Spleen (tissue), 11 donors: ENCODE results near the gene TIPARP. TPM values are rescaled to one million over a fixed set of nuclear protein-coding genes. Genes with fewer than 3 reads are reported as not detected.

Source experiments
- DNase-seq: peaks from one replicate; pipeline ENCODE4 v3.0.0-alpha.2; 2020
- H3K27ac ChIP-seq, 8 donors: fragments of 200-600 bp; sonication (generic) in 7 of 8; 1 replicate in 4 of 8; 2 replicates in 4 of 8; pipeline versions ENCODE4 v1.5.0 to v1.8.0; 2016 to 2021; ENCODE audit warnings: inconsistent platforms in 4 of 8, mild to moderate bottlenecking in 4 of 8, moderate library complexity in 1 of 8
- H3K27me3 ChIP-seq, 7 donors: fragments of 200-600 bp; sonication (generic) in 6 of 7; replicated peaks in 1 of 7; 1 replicate in 4 of 7; 2 replicates in 3 of 7; pipeline versions ENCODE4 v1.5.0 to v1.8.0; 2016 to 2021; ENCODE audit warnings: inconsistent platforms in 3 of 7, mild to moderate bottlenecking in 1 of 7
- H3K36me3 ChIP-seq, 6 donors: fragments of 200-600 bp; sonication (generic) in 5 of 6; 1 replicate in 4 of 6; 2 replicates in 2 of 6; pipeline versions ENCODE4 v1.5.0 to v1.8.0; 2016 to 2021; ENCODE audit warnings: inconsistent platforms in 2 of 6
- H3K4me1 ChIP-seq, 6 donors: fragments of 200-600 bp; sonication (generic) in 5 of 6; 1 replicate in 3 of 6; 2 replicates in 3 of 6; pipeline versions ENCODE4 v1.5.0 to v1.8.0; 2016 to 2021; ENCODE audit warnings: inconsistent platforms in 3 of 6
- H3K4me3 ChIP-seq, 8 donors: fragments of 200-600 bp; sonication (generic) in 7 of 8; 1 replicate in 4 of 8; 2 replicates in 4 of 8; pipeline versions ENCODE4 v1.5.0 to v1.8.0; 2016 to 2021; ENCODE audit warnings: inconsistent platforms in 4 of 8, mild to moderate bottlenecking in 4 of 8, moderate library complexity in 2 of 8
- H3K9me3 ChIP-seq, 8 donors: fragments of 200-600 bp; sonication (generic) in 7 of 8; 1 replicate in 4 of 8; 2 replicates in 4 of 8; pipeline versions ENCODE4 v1.5.0 to v1.8.0; 2016 to 2021; ENCODE audit warnings: inconsistent platforms in 4 of 8
- CTCF ChIP-seq, 11 experiments: fragments of 200-600 bp in 7 of 11; fragments of 450-650 bp in 4 of 11; sonication (generic) in 4 of 11; IDR thresholded peaks in 8 of 11; conservative IDR thresholded peaks in 3 of 11; 1 replicate in 7 of 11; 2 replicates in 4 of 11; pipeline versions ENCODE4 v1.4.0 to v1.8.0; 2016 to 2021; ENCODE audit warnings: antibody characterized with exemption in 11 of 11, inconsistent platforms in 4 of 11, mild to moderate bottlenecking in 1 of 11
- POLR2A ChIP-seq, 3 donors: fragments of 450-650 bp; IDR thresholded peaks; one replicate each; pipeline ENCODE4 v1.5.1; 2017; ENCODE audit warnings: antibody characterized with exemption in 3 of 3, mild to moderate bottlenecking in 1 of 3
- POLR2AphosphoS5 ChIP-seq, 3 donors: sonication (generic); formaldehyde crosslinking; IDR thresholded peaks; one replicate each; pipeline ENCODE4 v1.5.1; 2017; ENCODE audit warnings: antibody characterized with exemption in 3 of 3
- WGBS, 5 donors: extraction: QIAGEN DNeasy Blood & Tissue Kit in 3 of 5; methylation state at CpG; one replicate each; pipeline versions ENCODE4 v1.1.5 to v1.1.7; 2013 to 2018; 5-methylcytosine and 5-hydroxymethylcytosine counted together
- intact Hi-C: fragments of 100-400 bp; cut with DNase I; formaldehyde crosslinking; loops from one replicate; pipeline ENCODE4 v1.15.0; 2023; ENCODE audit warnings: low total_unique reads
- polyA plus RNA-seq, 3 donors: library from polyadenylated mRNA; stranded (reverse); fragments of 200-250 nt; gene quantifications; one replicate each; pipeline ENCODE4 v1.2.1, GENCODE V29; 2013
- total RNA-seq, 7 donors: library from RNA; depleted of rRNA in 3 of 7; stranded (reverse); fragments of >200 nt in 3 of 7; fragmentation: NEBNext Ultra II Directional in 4 of 7; extraction: Animal tissue kit (Norgen Biotek cat#: 25700) in 4 of 7; gene quantifications; one replicate each; pipeline versions ENCODE4 v1.1.0 to v1.2.1, GENCODE V29; 2016 to 2021
- donor health status: healthy with polysubstance abuse.
- donor health status: DM: no; HTN: no; CAD: no; lungs with moderate emphysema.
- donor health status: DM: no; HTN: no; CAD: no.
- donor health status: Bipolar disorder and iron deficiency.
- donor health status: healthy.
- donor health status: DM: no; HTN: no; CAD: no.
- donor health status: DM: yes; HTN: yes; CAD: no.

Gene TIPARP
- total and polyA plus RNA-seq, 10 donors = 4.5 to 39.8 (median 25.1) TPM

DNA sequence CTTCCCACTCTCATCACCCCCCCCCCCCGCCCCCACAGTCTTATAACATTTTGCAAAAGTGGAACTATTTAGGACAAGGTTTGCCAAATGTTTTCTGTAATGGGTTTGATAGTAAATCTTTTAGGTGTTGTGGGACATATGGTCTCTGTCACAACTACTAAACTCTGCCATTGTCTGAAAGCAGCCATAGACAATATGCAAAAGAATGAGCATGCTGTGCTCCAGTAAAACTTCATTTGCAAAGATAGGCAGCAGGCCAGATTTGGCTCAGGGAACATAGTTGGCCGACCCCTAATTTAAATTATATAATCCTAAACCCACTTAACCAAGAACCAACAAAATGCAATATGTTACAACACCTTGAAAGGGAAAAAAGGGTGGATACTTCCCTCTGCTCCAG, 46.4 kb downstream of the TIPARP start:
- no peak for DNase-seq
- no peak for TF ChIP-seq POLR2AphosphoS5 (IDR thresholded peaks at IDR 0.05)
- TF ChIP-seq POLR2A (IDR thresholded peaks at IDR 0.05) = no peak
- TF ChIP-seq CTCF (IDR thresholded peaks at IDR 0.05 in 8 of 11, conservative IDR thresholded peaks at IDR 0.05 in 3 of 11) = no peak
- WGBS, 5 donors = 52 to 72% (median 63%) methylated on average over 2 of the region's 2 CpGs

DNA sequence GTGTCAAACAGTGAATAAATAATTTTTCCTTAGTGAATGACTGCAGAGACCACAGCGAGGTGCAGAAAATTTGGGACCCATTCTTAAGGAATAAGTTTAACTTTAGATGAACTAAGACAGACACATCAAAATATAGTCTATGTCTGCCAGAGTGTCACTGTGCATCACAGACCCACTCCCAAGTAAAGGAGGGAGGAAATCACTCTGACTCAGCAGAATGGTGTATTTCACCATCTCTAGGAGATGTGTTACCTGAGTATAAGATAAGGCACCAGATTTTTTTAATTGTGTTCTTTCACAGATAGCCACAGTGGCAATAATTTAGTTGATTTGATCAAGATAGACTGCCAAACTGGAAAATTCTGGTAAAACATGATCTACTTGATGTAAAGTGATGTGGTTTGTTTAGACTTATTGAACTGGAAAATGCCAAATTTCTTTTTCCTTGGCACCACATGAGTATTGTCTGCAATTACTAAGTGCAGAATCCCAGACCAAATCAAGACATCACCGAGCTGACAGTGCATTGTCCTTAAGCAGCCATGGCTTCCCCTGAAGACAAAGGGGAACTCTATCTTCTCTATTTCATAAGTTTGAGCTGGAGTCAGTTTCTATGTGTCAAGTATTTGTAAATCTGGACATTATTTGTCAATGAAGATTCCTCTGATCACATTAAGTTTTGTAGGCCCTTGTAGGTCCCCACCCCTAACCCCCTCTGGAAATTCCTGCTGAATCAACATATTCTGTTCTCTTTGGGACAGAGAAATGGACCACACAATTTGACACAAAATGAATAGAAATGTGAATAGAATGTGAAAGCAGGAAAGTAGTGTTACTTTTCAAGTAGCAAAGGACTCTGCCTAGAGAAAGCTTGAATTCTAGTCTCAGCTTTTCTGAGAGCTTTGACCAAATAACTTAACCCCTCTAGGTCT, 47.6 kb downstream of the TIPARP start:
- TF ChIP-seq CTCF (IDR thresholded peaks at IDR 0.05 in 8 of 11, conservative IDR thresholded peaks at IDR 0.05 in 3 of 11) (no peak), POLR2AphosphoS5 (IDR thresholded peaks at IDR 0.05) (no peak), POLR2A (IDR thresholded peaks at IDR 0.05) (no peak)
- H3K4me1 ChIP-seq = no peaks in the 10 kb centered on the region
- no peak for DNase-seq
- intact Hi-C loops = no loop called here
- no peaks in the 10 kb centered on the region for H3K9me3 ChIP-seq
- H3K27me3 ChIP-seq = no peaks in the 10 kb centered on the region
- H3K27ac ChIP-seq = no peak overlapping the region
- H3K4me3 ChIP-seq = no peak overlapping the region
- WGBS, 5 donors = 81 to 92% (median 87%) methylated on average over 2 of the region's 2 CpGs
- H3K36me3 ChIP-seq = no peaks in the 10 kb centered on the region

More for the DNA sequence above, 46.4 kb downstream of the TIPARP start:
- no peaks in the 10 kb centered on the region for H3K27me3 ChIP-seq
- no peaks in the 10 kb centered on the region for H3K9me3 ChIP-seq
- H3K4me1 ChIP-seq = no peaks in the 10 kb centered on the region
- intact Hi-C loops = no loop called here
- no peak overlapping the region for H3K27ac ChIP-seq
- peaks cover 0 to 2% (median 0%) of the 10 kb centered on the region in 6 donors for H3K36me3 ChIP-seq
- H3K4me3 ChIP-seq = no peak overlapping the region

GRCh38 chr3:156723182-156723619, 48.8 kb downstream of the TIPARP start:
- Histone ChIP-seq H3K27me3 (no peaks in the 10 kb centered on the region), H3K4me1 (no peaks in the 10 kb centered on the region), H3K9me3 (no peaks in the 10 kb centered on the region), H3K36me3 (no peaks in the 10 kb centered on the region), H3K4me3 (no peak overlapping the region), H3K27ac (no peak overlapping the region)
- 71 to 79% (median 73%) methylated on average over 2 of the region's 2 CpGs for WGBS, 5 donors
- intact Hi-C loops = no loop called here
- no peak for DNase-seq
- TF ChIP-seq CTCF (IDR thresholded peaks at IDR 0.05 in 8 of 11, conservative IDR thresholded peaks at IDR 0.05 in 3 of 11) = no peak

DNA sequence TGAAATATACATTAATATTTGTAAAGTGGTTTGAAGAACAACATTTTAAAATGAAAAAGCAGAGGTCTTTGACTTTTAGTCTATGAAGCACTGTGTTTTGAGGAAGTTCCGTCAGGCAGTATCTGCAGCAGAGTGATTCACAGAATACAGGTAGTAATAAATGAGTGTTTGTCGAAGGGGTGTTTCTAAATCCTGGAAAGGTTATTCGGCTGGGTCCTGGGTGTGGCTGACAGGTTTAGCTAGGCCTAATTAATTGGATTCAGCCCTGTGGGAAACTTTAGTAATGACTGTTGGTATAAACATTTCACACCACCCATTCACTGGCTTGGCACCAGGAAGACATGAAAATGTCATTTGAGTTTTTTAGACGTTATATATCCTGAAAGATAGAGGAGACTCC, 51.3 kb downstream of the TIPARP start:
- intact Hi-C loops = no loop called here

More for the DNA sequence above, 51.3 kb downstream of the TIPARP start:
- no peak for TF ChIP-seq POLR2A (IDR thresholded peaks at IDR 0.05)
- Histone ChIP-seq H3K27ac (no peak overlapping the region), H3K27me3 (no peaks in the 10 kb centered on the region), H3K9me3 (no peaks in the 10 kb centered on the region), H3K36me3 (no peaks in the 10 kb centered on the region), H3K4me1 (no peaks in the 10 kb centered on the region), H3K4me3 (no peak overlapping the region)
- WGBS, 5 donors = 42 to 52% (median 47%) methylated on average over 4 of the region's 4 CpGs
- no peak for DNase-seq
